HFF-Myc (cell line): Measurements from ENCODE around the gene ADCY9.
A peak's percentile ranks its signal among the peaks of the same experiment; 100 is the strongest.

ENCODE experiments used
- DNase-seq: peaks from one replicate; pipeline ENCODE4 v3.0.0-alpha.2; 2011; ENCODE audit warnings: low read depth; ENCODE audit errors: extremely low read depth
- H3K4me3 ChIP-seq: replicated peaks from 2 replicates; pipeline ENCODE4 v1.5.1; 2011; ENCODE audit warnings: low read depth, mild to moderate bottlenecking, control low read depth, low read length
- CTCF ChIP-seq: IDR thresholded peaks from 2 replicates; pipeline ENCODE4 v1.5.1; 2012; ENCODE audit warnings: mild to moderate bottlenecking, low read depth, low read length, control low read depth; ENCODE audit errors: missing control alignments

The ADCY9 gene

GRCh38 chr16:3999479-4000325 is 116.5 kb downstream of the ADCY9 start:
- no peak overlapping the region for H3K4me3 ChIP-seq
- TF ChIP-seq CTCF, result no peak
- DNase-seq, result peak; percentile 54

- no peak overlapping the region for H3K4me3 ChIP-seq
- DNase-seq, result no peak
- no peak for TF ChIP-seq CTCF
These were observed 117.3 kb downstream of the ADCY9 start for GRCh38 chr16:3998793-3999478.

GRCh38 chr16:3997231-3997841 is 118.9 kb downstream of the ADCY9 start:
- no peak for DNase-seq
- TF ChIP-seq CTCF, result no peak

GRCh38 chr16:3995001-3995400 is 121.2 kb downstream of the ADCY9 start:
- no peak for TF ChIP-seq CTCF
- H3K4me3 ChIP-seq, result no peak overlapping the region
- DNase-seq, result no peak

More at GRCh38 chr16:3997231-3997841, 118.9 kb downstream of the ADCY9 start:
- H3K4me3 ChIP-seq, result no peak overlapping the region

GRCh38 chr16:3993052-3993785 is 123.0 kb downstream of the ADCY9 start:
- H3K4me3 ChIP-seq, result no peak overlapping the region
- TF ChIP-seq CTCF, result no peak
- no peak for DNase-seq

GRCh38 chr16:3992297-3993051 is 123.8 kb downstream of the ADCY9 start:
- no peak overlapping the region for H3K4me3 ChIP-seq
- DNase-seq, result no peak
- TF ChIP-seq CTCF, result no peak
